H9 (cell line): ENCODE results near the gene TMEM167B. TPM values are rescaled to one million over a fixed set of nuclear protein-coding genes. Genes with fewer than 3 reads are reported as not detected.

Experiments used
- DNase-seq: peaks from one replicate; pipeline ENCODE4 v3.0.0-alpha.2; 2017
- H2AFZ ChIP-seq: one replicate; pipeline ENCODE4 v1.6.1; 2013; ENCODE audit warnings: mild to moderate bottlenecking, low read length, control low read depth, moderate library complexity
- H2AK5ac ChIP-seq: 2 replicates; pipeline ENCODE4 v1.6.1; 2013; ENCODE audit warnings: low read length, control low read depth, mixed read lengths; ENCODE audit not compliant: insufficient read length
- H2BK120ac ChIP-seq: one replicate; pipeline ENCODE4 v1.6.1; 2013; ENCODE audit warnings: low read depth, mild to moderate bottlenecking, low read length, control low read depth, inconsistent platforms; ENCODE audit not compliant: poor library complexity, severe bottlenecking
- H2BK12ac ChIP-seq: 2 replicates; pipeline ENCODE4 v1.6.1; 2013; ENCODE audit warnings: low read length, control low read depth, mixed read lengths, low read depth; ENCODE audit not compliant: insufficient read length
- H2BK15ac ChIP-seq: 2 replicates; pipeline ENCODE4 v1.6.1; 2013; ENCODE audit warnings: low read depth, low read length, control low read depth
- H2BK20ac ChIP-seq: one replicate; pipeline ENCODE4 v1.6.1; 2013; ENCODE audit warnings: low read depth, mild to moderate bottlenecking, low read length, control low read depth, inconsistent platforms; ENCODE audit not compliant: poor library complexity, severe bottlenecking
- H2BK5ac ChIP-seq: 2 replicates; pipeline ENCODE4 v1.6.1; 2013; ENCODE audit warnings: low read length, control low read depth, mixed read lengths; ENCODE audit not compliant: insufficient read length
- H3K14ac ChIP-seq: 2 replicates; pipeline ENCODE4 v1.6.1; 2013; ENCODE audit warnings: low read length, control low read depth; ENCODE audit not compliant: insufficient read depth
- H3K18ac ChIP-seq: 2 replicates; pipeline ENCODE4 v1.6.1; 2013; ENCODE audit warnings: low read depth, mild to moderate bottlenecking, mixed read lengths, low read length, control low read depth; ENCODE audit not compliant: insufficient read length
- H3K23ac ChIP-seq: 2 replicates; pipeline ENCODE4 v1.6.1; 2013; ENCODE audit warnings: low read length, control low read depth, mixed read lengths, low read depth; ENCODE audit not compliant: insufficient read length
- H3K23me2 ChIP-seq: 2 replicates; pipeline ENCODE4 v1.6.1; 2013; ENCODE audit warnings: low read depth, mild to moderate bottlenecking, mixed read lengths, low read length, control low read depth; ENCODE audit not compliant: insufficient read length, poor library complexity, severe bottlenecking
- H3K27ac ChIP-seq: 2 replicates; pipeline ENCODE4 v1.5.1; 2013; ENCODE audit warnings: low read length, control low read depth, mixed read lengths, low read depth; ENCODE audit not compliant: insufficient read length
- H3K27me3 ChIP-seq: 2 replicates; pipeline ENCODE4 v1.6.1; 2013; ENCODE audit warnings: low read length, control low read depth, inconsistent platforms; ENCODE audit not compliant: insufficient read depth
- H3K4ac ChIP-seq: 2 replicates; pipeline ENCODE4 v1.6.1; 2013; ENCODE audit warnings: low read depth, mild to moderate bottlenecking, control low read depth, inconsistent platforms, low read length, moderate library complexity
- H3K4me1 ChIP-seq: 2 replicates; pipeline ENCODE4 v1.6.1; 2013; ENCODE audit warnings: low read length, control low read depth, inconsistent platforms; ENCODE audit not compliant: insufficient read depth
- H3K4me2 ChIP-seq: 2 replicates; pipeline ENCODE4 v1.6.1; 2013; ENCODE audit warnings: low read length, control low read depth, mixed read lengths; ENCODE audit not compliant: insufficient read length, insufficient read depth
- H3K56ac ChIP-seq: 2 replicates; pipeline ENCODE4 v1.6.1; 2013; ENCODE audit warnings: low read depth, mild to moderate bottlenecking, mixed read lengths, low read length, control low read depth; ENCODE audit not compliant: insufficient read length
- H3K79me1 ChIP-seq: 2 replicates; pipeline ENCODE4 v1.6.1; 2013; ENCODE audit warnings: low read depth, mild to moderate bottlenecking, moderate library complexity, low read length, control low read depth, inconsistent platforms; ENCODE audit not compliant: insufficient read depth, poor library complexity, severe bottlenecking
- H3K79me2 ChIP-seq: 2 replicates; pipeline ENCODE4 v1.6.1; 2013; ENCODE audit warnings: low read length, control low read depth, inconsistent platforms; ENCODE audit not compliant: insufficient read depth
- H3K9ac ChIP-seq: 2 replicates; pipeline ENCODE4 v1.6.1; 2013; ENCODE audit warnings: low read length, control low read depth, mixed read lengths; ENCODE audit not compliant: insufficient read length; ENCODE audit errors: extremely low read depth
- H3K9me3 ChIP-seq: one replicate; pipeline ENCODE4 v1.6.1; 2013; ENCODE audit warnings: low read depth, low read length, inconsistent platforms; ENCODE audit not compliant: control insufficient read depth
- H3T11ph ChIP-seq: one replicate; pipeline ENCODE4 v1.6.1; 2013; ENCODE audit warnings: mild to moderate bottlenecking, low read length, control low read depth, inconsistent platforms
- H4K20me1 ChIP-seq: one replicate; pipeline ENCODE4 v1.6.1; 2013; ENCODE audit not compliant: control insufficient read depth, insufficient read length, insufficient read depth
- H4K5ac ChIP-seq: 2 replicates; pipeline ENCODE4 v1.6.1; 2013; ENCODE audit warnings: low read depth, mild to moderate bottlenecking, mixed read lengths, low read length, control low read depth; ENCODE audit not compliant: insufficient read length
- H4K8ac ChIP-seq: replicated peaks from 2 replicates; pipeline ENCODE4 v1.6.1; 2013; ENCODE audit warnings: low read length, control low read depth, mixed read lengths, low read depth; ENCODE audit not compliant: insufficient read length
- H4K91ac ChIP-seq: 2 replicates; pipeline ENCODE4 v1.6.1; 2013; ENCODE audit warnings: low read depth, mild to moderate bottlenecking, moderate library complexity, mixed read lengths, low read length, control low read depth; ENCODE audit not compliant: insufficient read length
- H3K27ac Mint-ChIP-seq, 3 experiments: 2 replicates in 2 of 3; 3 replicates in 1 of 3; pipeline ENCODE4 v1.8.0; 2020 to 2021; ENCODE audit warnings: mixed read lengths in 3 of 3, mild to moderate bottlenecking in 1 of 3, moderate library complexity in 1 of 3
- H3K27me3 Mint-ChIP-seq: 2 replicates; pipeline ENCODE4 v1.8.0; 2021; ENCODE audit warnings: low read depth, mild to moderate bottlenecking, moderate library complexity, mixed read lengths
- H3K36me3 Mint-ChIP-seq, 3 experiments: 2 replicates in 2 of 3; 3 replicates in 1 of 3; pipeline ENCODE4 v1.8.0; 2020 to 2021; ENCODE audit warnings: low read depth in 3 of 3, mixed read lengths in 3 of 3; ENCODE audit not compliant: insufficient read depth in 1 of 3
- H3K4me1 Mint-ChIP-seq, 2 experiments: 2 replicates each; pipeline ENCODE4 v1.8.0; 2020; ENCODE audit warnings: mixed read lengths in 2 of 2
- H3K4me3 Mint-ChIP-seq, 2 experiments: 2 replicates in 1 of 2; 3 replicates in 1 of 2; pipeline ENCODE4 v1.8.0; 2020 to 2021; ENCODE audit warnings: mild to moderate bottlenecking in 2 of 2, mixed read lengths in 2 of 2, moderate library complexity in 1 of 2
- H3K9me3 Mint-ChIP-seq, 2 experiments: 2 replicates in 1 of 2; 3 replicates in 1 of 2; pipeline ENCODE4 v1.8.0; 2020; ENCODE audit warnings: mild to moderate bottlenecking in 2 of 2, mixed read lengths in 2 of 2, moderate library complexity in 1 of 2
- WGBS: extraction: QIAGEN DNeasy Blood & Tissue Kit; methylation state at CpG from one replicate; pipeline ENCODE4 v1.1.7; 2013; ENCODE audit warnings: missing lambda C conversion rate, low lambda C conversion rate, mixed read lengths; ENCODE audit not compliant: insufficient read length; ENCODE audit errors: extremely low coverage; 5-methylcytosine and 5-hydroxymethylcytosine counted together
- total RNA-seq: library from RNA; stranded (reverse); gene quantifications from 2 replicates; pipeline ENCODE4 v1.2.1, GENCODE V29; 2021
- TF ChIP-seq, protein P1 (sequence below): fragments of 200-600 bp; sonication (generic); conservative IDR thresholded peaks from 3 replicates; pipeline ENCODE4 v1.8.0; 2021; ENCODE audit warnings: antibody characterized with exemption, mild to moderate bottlenecking

The TMEM167B gene
- total RNA-seq, 1 experiment from 2014 or later = 13.9 TPM

DNA sequence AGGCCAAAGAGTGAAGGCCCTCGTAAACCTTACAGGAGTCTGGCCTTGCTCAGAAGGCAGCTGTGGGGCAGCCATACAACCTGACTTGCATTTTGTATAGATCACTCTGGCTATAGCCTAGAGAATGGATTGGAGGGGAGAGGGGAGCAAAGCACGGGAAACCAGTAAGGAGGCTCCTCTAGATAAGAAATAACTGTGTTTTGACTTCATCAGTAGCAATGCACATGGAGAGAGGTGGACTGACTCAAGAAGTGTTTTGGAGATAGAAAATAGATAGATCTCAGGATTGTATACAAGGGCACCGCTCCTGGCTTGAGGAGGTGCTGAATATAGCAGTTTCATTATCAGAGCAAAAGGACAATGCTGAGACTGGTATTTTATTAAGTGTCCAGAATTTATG is 49.8 kb downstream of the TMEM167B start:
- Mint-ChIP-seq H3K27me3 (no peaks in the 10 kb centered on the region), H3K36me3 (no peaks in the 10 kb centered on the region), H3K4me1 (no peaks in the 10 kb centered on the region), H3K27ac (no peak overlapping the region), H3K9me3 (no peaks in the 10 kb centered on the region; a peak in 1 of 5 replicates), H3K4me3 (no peak overlapping the region)
- Histone ChIP-seq H3T11ph (no peak overlapping the region), H2BK15ac (no peak overlapping the region), H4K91ac (no peak overlapping the region), H2BK20ac (no peak overlapping the region), H2BK12ac (no peak overlapping the region), H3K18ac (no peak overlapping the region), H3K79me2 (no peaks in the 10 kb centered on the region), H3K23me2 (no peaks in the 10 kb centered on the region), H4K8ac (no peak overlapping the region), H3K27ac (no peak overlapping the region), H2AK5ac (no peak overlapping the region), H3K9me3 (no peaks in the 10 kb centered on the region), H2BK5ac (no peak overlapping the region), H3K79me1 (no peaks in the 10 kb centered on the region), H3K14ac (no peak overlapping the region), H3K4me2 (no peak overlapping the region), H3K9ac (no peak overlapping the region), H4K5ac (no peak overlapping the region), H3K4me1 (no peaks in the 10 kb centered on the region), H2BK120ac (no peak overlapping the region), H3K4ac (no peak overlapping the region), H2AFZ (no peak overlapping the region), H3K23ac (no peak overlapping the region), H3K56ac (no peak overlapping the region), H4K20me1 (no peaks in the 10 kb centered on the region), H3K27me3 (no peaks in the 10 kb centered on the region)
- WGBS = no CpG with 5 or more reads among the region's 3 CpGs
- TF ChIP-seq, protein P1, sequence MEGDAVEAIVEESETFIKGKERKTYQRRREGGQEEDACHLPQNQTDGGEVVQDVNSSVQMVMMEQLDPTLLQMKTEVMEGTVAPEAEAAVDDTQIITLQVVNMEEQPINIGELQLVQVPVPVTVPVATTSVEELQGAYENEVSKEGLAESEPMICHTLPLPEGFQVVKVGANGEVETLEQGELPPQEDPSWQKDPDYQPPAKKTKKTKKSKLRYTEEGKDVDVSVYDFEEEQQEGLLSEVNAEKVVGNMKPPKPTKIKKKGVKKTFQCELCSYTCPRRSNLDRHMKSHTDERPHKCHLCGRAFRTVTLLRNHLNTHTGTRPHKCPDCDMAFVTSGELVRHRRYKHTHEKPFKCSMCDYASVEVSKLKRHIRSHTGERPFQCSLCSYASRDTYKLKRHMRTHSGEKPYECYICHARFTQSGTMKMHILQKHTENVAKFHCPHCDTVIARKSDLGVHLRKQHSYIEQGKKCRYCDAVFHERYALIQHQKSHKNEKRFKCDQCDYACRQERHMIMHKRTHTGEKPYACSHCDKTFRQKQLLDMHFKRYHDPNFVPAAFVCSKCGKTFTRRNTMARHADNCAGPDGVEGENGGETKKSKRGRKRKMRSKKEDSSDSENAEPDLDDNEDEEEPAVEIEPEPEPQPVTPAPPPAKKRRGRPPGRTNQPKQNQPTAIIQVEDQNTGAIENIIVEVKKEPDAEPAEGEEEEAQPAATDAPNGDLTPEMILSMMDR = no peak
- no peak for DNase-seq
